NCI-H1417 treated with DMSO at 0.1 percent for 48 hours (cell line): ENCODE results near the gene UTF1.

Experiments used
- DNase-seq: peaks from one replicate; lab custom pipeline; 2025; lab: John Stamatoyannopoulos, UW

Gene UTF1, protein sequence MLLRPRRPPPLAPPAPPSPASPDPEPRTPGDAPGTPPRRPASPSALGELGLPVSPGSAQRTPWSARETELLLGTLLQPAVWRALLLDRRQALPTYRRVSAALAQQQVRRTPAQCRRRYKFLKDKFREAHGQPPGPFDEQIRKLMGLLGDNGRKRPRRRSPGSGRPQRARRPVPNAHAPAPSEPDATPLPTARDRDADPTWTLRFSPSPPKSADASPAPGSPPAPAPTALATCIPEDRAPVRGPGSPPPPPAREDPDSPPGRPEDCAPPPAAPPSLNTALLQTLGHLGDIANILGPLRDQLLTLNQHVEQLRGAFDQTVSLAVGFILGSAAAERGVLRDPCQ

GRCh38 chr10:133230044-133230361 is at the start of gene UTF1:
TSS of gene UTF1 (plus strand) at chr10:133230217. CDS start at chr10:133230289, 72 bp downstream.
- no peak for DNase-seq

DNA sequence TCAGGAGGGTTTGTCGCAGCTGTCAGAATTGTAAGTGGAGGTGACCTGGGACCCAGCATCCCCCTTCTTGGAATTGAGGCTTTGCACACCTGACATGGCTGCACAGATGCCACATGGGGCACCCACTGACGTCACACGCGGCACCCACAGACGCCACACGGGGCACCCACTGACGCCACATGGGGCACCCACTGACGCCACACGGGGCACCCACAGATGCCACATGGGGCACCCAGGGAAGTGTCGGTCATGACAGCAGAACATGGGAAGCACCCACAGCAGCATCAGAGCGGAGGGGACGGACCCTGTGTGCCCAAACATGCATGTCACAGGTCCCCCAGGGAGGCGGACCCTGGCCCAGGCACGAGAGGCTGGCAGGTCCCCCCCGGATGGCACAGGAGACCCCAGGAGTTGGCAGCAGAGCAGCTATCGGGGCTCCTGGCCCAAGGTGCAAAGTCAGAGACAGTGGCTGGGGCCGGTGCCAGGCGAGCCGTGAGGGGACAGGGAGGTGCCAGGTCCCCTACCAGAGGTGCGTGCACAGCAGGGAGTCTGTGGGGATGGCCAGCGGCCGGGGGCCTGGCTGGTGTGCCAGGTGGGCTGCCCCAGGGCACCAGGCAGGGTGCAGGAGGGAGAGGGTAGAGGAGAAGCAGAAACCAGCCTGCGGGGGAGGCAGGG is 48.9 kb upstream of the UTF1 start:
- no peak for DNase-seq

DNA sequence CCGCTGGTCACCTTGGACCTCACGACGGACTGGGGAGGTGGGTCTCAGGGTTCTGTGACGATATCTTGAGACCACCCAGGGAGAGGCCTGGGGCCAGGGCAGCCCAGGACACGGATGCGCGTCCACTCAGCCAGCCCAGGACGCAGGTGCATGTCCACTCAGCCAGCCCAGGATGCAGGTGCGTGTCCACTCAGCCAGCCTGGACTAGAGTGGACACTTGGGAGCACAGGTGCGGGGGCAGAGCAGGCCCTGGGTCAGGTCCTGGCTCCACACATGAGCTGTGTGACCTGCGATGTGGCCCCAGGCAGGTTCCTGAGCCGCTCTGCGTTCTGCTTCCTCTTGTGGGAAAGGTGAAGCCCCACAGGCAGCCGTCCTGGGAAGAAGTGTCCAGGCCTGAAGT is 47.8 kb upstream of the UTF1 start:
- no peak for DNase-seq

- DNase-seq, result no peak
Observed at GRCh38 chr10:133182791-133183645, 47.0 kb upstream of the UTF1 start.

DNA sequence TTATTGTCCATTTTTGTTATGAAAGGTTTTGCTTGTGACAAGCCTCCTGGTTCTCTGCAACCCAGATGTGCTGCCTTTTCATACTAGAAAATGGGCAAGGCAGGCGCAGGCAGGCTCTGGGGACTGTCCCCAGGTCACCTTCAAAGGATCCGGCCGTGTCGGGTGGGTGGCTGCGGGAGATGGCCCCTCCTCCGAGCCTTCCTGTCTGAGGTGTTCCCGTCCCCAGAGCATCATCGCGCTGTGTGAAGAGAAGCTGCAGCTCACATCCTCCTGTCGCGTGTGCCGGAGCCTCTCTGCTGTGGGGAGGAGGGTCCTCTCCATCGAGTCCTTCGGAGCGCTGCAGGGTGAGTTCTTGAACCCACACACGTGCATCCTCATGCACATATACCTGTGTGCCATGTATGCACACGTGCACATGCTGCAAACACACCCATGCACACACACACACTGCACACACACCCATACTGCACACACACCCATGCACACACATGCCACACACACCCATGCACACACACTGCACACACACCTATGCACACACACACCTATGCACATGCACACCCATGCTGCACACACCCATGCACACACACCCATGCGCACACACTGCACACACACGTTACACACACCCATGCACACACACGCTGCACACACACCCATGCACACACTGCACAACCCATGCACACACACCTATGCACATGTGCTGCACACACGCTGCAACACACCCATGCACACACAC is 46.2 kb upstream of the UTF1 start:
- no peak for DNase-seq

DNA sequence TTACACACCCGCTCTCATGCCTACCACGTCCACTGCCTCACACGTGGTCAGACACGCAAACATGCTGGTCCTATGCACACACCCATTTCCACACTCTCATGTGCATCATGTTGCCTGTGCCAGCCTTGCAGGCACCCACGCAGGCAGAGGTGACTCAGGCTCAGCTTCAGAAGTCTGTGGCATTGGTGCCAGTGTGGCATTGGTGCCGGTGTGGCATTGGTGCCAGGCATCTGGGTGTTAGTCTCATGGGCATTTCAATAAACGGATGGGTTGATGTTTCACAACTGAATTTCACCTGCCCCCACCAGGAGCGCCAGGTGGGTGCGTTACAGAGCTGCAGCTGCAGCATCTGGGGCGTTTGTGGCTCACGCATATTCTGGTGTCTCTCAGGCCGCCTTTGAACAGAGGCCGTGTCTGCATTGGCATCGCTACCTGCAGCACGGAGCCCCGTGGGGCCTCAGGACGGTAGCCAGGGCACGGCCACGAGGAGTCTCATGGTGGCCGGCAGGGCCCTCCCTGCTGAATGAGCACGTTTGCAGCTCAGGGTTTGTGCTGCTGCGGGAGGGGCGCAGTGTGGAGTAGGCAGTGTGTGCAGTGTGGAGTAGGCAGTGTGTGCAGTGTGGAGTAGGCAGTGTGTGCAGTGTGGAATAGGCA is 45.3 kb upstream of the UTF1 start:
- no peak for DNase-seq

GRCh38 chr10:133185421-133185820 is 44.6 kb upstream of the UTF1 start:
- no peak for DNase-seq

GRCh38 chr10:133185916-133186315 is 44.1 kb upstream of the UTF1 start:
- DNase-seq, result no peak

DNA sequence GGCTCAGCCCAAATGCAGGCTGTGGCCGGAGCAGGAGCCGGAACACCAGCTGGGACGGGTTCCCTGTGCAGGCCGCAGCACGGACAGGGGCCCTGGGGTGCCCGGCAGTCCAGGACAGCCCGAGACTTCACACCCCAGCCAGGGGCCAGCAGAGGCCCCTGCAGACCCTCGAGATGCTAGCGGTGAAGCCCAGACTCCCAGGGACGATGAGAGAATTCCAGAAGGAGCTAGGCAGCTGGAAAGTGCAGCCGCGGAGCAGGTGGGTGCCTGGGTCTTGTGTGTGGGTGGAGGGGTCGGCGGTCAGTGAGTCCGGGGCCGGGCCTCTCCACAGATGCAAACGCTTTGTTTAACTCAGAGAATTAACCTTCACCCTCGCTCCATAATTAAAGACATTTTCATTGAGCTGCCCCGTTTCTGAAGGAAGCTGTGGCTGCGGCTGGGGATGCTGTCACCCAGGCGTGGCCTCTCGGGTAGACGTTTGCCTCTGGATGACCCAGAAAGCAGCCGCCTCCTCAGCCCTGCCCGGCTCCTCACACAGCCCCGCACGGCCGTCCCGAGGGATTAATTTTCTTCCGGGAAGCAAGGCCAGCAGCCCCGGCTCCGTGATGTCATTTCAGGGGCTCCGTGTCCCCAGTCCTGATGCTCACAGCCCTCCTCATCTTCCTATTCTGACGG is 43.5 kb upstream of the UTF1 start:
- DNase-seq, result no peak

DNA sequence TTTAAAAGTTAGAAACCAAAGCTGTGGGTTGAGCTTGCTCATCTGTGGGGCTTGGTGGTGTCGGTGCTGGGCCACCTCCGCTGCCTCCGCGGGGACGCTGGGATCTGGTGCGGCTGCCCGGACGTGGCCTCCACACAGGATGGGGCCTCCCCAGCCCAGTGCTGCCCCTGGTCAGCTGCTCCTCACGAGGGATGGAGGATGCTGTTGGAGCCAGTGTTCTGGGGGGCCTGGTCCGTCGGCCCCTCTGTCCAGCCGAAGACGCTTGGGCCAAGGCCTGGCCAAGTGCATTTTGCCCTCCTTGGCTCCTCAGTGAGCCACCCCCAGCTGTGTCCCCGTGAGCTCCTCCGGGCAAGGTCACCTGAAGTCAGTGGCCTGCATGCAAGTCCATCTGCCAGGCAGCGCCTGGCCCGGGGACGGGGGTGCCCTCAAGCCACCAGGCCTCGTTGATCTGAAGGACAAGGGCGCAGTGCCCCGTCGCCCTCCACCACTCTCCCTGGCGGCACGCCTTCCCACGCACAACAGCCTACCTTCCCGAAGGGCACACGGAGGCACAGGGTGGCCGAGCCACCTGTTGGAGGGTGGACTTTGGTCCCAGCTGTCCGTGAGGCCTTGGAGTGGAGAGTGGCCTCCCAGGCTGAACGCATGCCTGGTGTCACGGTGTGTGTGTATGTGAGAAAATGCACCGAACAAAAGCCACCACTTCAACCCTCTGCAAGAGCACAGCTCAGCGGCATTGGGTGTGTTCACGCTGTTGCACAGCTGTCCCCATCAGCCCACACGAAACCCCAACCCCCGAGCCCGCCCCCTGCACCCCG is 42.7 kb upstream of the UTF1 start:
- no peak for DNase-seq

DNA sequence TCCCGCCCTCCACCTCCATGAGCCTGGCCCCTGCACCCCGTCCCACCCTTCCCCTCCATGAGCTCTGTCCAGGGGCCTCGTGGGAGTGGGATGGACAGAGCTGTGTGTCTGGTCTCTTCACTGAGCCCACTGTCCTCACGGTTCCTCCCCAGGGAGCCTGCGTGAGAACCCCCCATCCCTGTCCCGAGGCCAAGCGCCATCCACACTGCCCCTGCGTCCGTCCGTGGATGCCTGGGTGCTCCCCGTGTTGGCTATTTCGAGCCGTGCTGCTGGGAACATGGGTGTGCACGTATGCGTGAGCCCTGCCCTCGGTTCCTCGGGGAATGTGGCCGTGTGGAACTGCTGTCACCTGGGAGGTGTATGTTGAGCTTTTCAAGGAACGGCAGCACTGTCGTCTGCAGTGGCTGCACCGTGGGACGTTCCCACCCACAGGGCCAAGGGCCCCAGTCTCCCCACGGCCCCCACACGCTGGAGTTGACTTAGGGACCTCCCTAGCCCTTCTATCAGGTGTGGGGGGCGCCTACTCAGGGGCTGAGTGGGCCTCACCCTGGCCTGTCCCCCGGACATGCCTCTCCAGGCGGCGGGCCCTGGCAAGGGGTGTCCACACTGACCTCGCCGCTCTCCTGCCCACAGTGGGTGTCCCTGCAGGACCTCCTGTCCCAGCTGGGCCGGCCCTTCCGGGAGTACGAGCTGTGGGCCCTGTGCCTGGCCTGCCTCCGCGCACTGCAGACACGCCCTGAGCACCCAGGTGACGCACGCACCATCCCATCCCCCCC is 41.9 kb upstream of the UTF1 start:
- no peak for DNase-seq

GRCh38 chr10:133189256-133189655 is 40.8 kb upstream of the UTF1 start:
- DNase-seq, result no peak

- no peak for DNase-seq
Observed at GRCh38 chr10:133189726-133190125, 40.3 kb upstream of the UTF1 start.

- DNase-seq, result no peak
Observed at GRCh38 chr10:133190225-133190624, 39.8 kb upstream of the UTF1 start.

GRCh38 chr10:133191651-133192050 is 38.4 kb upstream of the UTF1 start:
- no peak for DNase-seq

GRCh38 chr10:133194151-133194550 is 35.9 kb upstream of the UTF1 start:
- DNase-seq, result no peak

DNA sequence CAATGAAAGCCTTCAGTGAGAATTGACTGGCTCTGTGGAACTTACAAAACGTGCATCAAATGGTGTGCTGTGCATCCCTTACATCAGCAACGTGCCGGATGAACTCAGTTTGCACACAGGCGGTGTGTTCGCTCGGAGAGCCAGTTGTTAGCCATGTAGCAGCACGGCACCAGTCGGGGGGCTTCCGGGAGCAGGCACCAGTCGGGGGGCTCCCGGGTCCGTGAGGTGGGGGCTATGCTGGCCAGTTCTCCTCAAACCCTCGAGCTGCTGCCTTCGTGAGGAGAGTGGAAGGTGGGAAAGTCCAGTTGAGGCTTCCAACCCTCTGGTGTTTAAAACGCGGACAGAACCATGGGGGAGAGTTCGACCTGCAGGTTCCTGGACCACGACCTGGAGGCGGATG is 34.9 kb upstream of the UTF1 start:
- DNase-seq, result no peak

- DNase-seq, result no peak
Observed at GRCh38 chr10:133195611-133196010, 34.4 kb upstream of the UTF1 start.

DNA sequence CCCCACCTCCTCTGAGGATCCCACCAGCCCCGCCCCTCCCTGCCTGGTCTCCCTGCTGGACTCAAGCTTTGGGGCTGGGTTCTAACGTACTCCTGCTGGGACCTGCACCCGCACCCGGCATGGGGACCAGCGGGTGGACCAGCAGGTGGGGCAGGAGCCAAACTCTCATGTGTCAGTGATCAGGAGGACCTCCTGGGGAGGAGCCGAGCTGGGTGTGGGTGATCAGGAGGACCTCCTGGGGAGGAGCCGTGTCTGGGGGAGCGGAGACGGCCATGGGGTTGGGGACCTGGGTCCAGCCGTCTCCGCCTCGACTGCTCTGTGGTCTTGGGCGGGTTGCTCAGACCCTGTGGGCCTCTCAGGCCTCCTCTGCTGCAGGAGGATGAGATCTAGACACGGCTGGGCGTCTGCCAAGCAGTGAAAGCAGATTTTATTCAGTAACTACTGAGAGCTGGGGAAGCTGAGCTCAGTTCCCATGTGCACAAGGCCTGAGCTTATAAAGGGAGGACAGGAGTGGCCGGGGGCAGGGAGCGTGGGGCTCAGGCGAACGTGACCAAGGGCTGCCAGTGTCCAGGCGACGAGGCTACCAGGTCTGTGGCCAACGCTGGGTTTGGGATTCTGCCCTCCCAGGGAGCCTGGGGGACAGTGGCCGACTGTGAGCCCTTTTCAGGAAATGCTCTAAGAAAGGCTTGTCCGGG is 33.6 kb upstream of the UTF1 start:
- DNase-seq, result no peak
